ENCODE measurements around the gene INS. TPM values are rescaled to one million over a fixed set of nuclear protein-coding genes. Genes with fewer than 3 reads are reported as not detected.

The INS gene
- total and polyA plus RNA-seq, 2 of the 8 experiments (the other 6 are each of a cell fraction or from before 2014, with no cell fraction given) = not detected

- Histone ChIP-seq H3K4me1 (replicated peaks in 1 of 4; ENCODE audit: control insufficient read depth in 3 of 4, insufficient read depth in 4 of 4, low read length in 3 of 4) (peaks cover 0 to 5% (median 4%) of the 10 kb centered on the region in 4 experiments; a peak in 5 of 7 replicates), H2BK12ac (ENCODE audit: low read depth, low read length) (no peak overlapping the region), H2BK20ac (ENCODE audit: low read length) (no peak overlapping the region), H3K23ac (ENCODE audit: insufficient read length) (no peak overlapping the region), H2AFZ (ENCODE audit: low read length) (no peak overlapping the region), H2BK5ac (ENCODE audit: low read depth, low read length) (no peak overlapping the region), H3K4me3 (ENCODE audit: extremely low read depth in 1 of 4, insufficient read depth in 2 of 4, low read depth in 3 of 4, low read length in 4 of 4) (no peak overlapping the region), H4K20me1 (replicated peaks in 1 of 2; ENCODE audit: control insufficient read depth in 1 of 2, insufficient read depth in 2 of 2, low read length in 2 of 2) (no peaks in the 10 kb centered on the region), H3K14ac (ENCODE audit: insufficient read length) (no peak overlapping the region), H3K23me2 (ENCODE audit: low read depth, low read length) (no peaks in the 10 kb centered on the region; the same call in 1 of the 2 replicates), H2AK5ac (ENCODE audit: low read depth, low read length) (no peak overlapping the region), H2BK120ac (replicated peaks; ENCODE audit: low read depth, low read length) (no peak overlapping the region), H3K27me3 (replicated peaks in 1 of 4; ENCODE audit: control insufficient read depth in 3 of 4, extremely low read depth in 1 of 4, insufficient read depth in 3 of 4, low read length in 3 of 4) (peaks cover 0 to 3% (median 0%) of the 10 kb centered on the region in 4 experiments; a peak in 3 of 7 replicates), H2BK15ac (ENCODE audit: low read length) (no peak overlapping the region), H4K8ac (ENCODE audit: extremely low read depth, insufficient read depth, low read length) (no peak overlapping the region; the same call in 1 of the 2 replicates), H3K27ac (ENCODE audit: low read depth, low read length) (no peak overlapping the region), H3K4ac (replicated peaks; ENCODE audit: insufficient read length, low read depth, low read length) (no peak overlapping the region), H3K9me3 (ENCODE audit: insufficient read depth in 2 of 2, low read depth in 1 of 2, low read length in 1 of 2) (no peaks in the 10 kb centered on the region), H3K56ac (replicated peaks; ENCODE audit: insufficient read length, low read depth, low read length) (no peak overlapping the region), H3K18ac (ENCODE audit: extremely low read depth, low read length) (no peak overlapping the region), H3K9ac (replicated peaks in 1 of 4; ENCODE audit: extremely low read depth in 1 of 4, low read depth in 3 of 4, low read length in 3 of 4) (no peak overlapping the region), H3K79me2 (ENCODE audit: control insufficient read depth in 1 of 2, insufficient read depth in 2 of 2, low read length in 2 of 2) (no peaks in the 10 kb centered on the region), H4K5ac (ENCODE audit: insufficient read length, low read depth, low read length) (no peak overlapping the region), H3K36me3 (ENCODE audit: control insufficient read depth in 2 of 4, insufficient read depth in 4 of 4, low read length in 3 of 4) (no peaks in the 10 kb centered on the region), H3K4me2 (ENCODE audit: insufficient read depth in 1 of 2, low read depth in 2 of 2, low read length in 2 of 2) (no peak overlapping the region), H3K79me1 (ENCODE audit: low read depth, low read length) (no peaks in the 10 kb centered on the region; the same call in 1 of the 2 replicates), H4K91ac (replicated peaks; ENCODE audit: insufficient read length, low read length) (no peak overlapping the region)
- DNase-seq (ENCODE audit: low read depth in 1 of 2, low spot score in 2 of 2) = peak in 1 of 2 experiments; percentile 33
- CTCF ChIA-PET (ENCODE audit: partially characterized antibody) = interaction anchor here (0.7 to 4.0 kb wide), 16 partner anchors 8 to 212 kb away, joined by 3 to 30 read pairs (median 4); partner anchors contain the start of genes C11orf21 and TSPAN32
- no peak for FAIRE-seq
- WGBS, 2 experiments (ENCODE audit: extremely low coverage in 1 of 2, insufficient coverage in 1 of 2, insufficient read length in 1 of 2, insufficient replicate concordance in 2 of 2, low coverage in 1 of 2, low lambda C conversion rate in 2 of 2, missing lambda C conversion rate in 1 of 2) = 76% methylated on average over 24 of the region's 24 CpGs; no CpG with 5 or more reads in 1 of the 2 experiments
- POLR2A ChIA-PET (ENCODE audit: partially characterized antibody) = no interaction called here
- no peak for TF ChIP-seq NANOG (IDR thresholded peaks at IDR 0.05; ENCODE audit: insufficient read depth, low read depth, low read length, poor library complexity, severe bottlenecking)
- TF ChIP-seq TCF12 (IDR thresholded peaks at IDR 0.05; ENCODE audit: low read depth, low read length) = no peak
- TF ChIP-seq JUN (IDR thresholded peaks at IDR 0.05; ENCODE audit: low read depth, low read length) = no peak
- TF ChIP-seq SP2 (IDR thresholded peaks at IDR 0.05; ENCODE audit: low read length) = no peak
- TF ChIP-seq POLR2A (IDR thresholded peaks at IDR 0.05; ENCODE audit: control extremely low read depth in 1 of 2, low read depth in 2 of 2, low read length in 2 of 2) = no peak
- no peak for TF ChIP-seq CHD2 (IDR thresholded peaks at IDR 0.05; ENCODE audit: low read length)
- TF ChIP-seq EP300 (IDR thresholded peaks at IDR 0.05; ENCODE audit: borderline replicate concordance in 1 of 2, low read depth in 2 of 2, low read length in 2 of 2) = no peak
- TF ChIP-seq TBP (IDR thresholded peaks at IDR 0.05; ENCODE audit: low read depth, low read length) = no peak
- TF ChIP-seq HDAC6 (IDR thresholded peaks at IDR 0.05; ENCODE audit: low read depth, low read length) = no peak
- no peak for TF ChIP-seq ATF3 (IDR thresholded peaks at IDR 0.05; ENCODE audit: insufficient read depth, low read depth, low read length)
- TF ChIP-seq EGR1 (IDR thresholded peaks at IDR 0.05; ENCODE audit: borderline replicate concordance, low read depth, low read length) = no peak
- no peak for TF ChIP-seq MAFK (IDR thresholded peaks at IDR 0.05; ENCODE audit: low read depth, low read length)
Measured at GRCh38 chr11:2207773-2208621, 47.0 kb upstream of the INS start.

Measured in H1 (cell line).